Activated B cell treated with CpG ODN at 0.5 μM for 24 hours (primary cell): ENCODE results near the gene CLCN7. TPM values are rescaled to one million over a fixed set of nuclear protein-coding genes. Genes with fewer than 3 reads are reported as not detected.
A peak's percentile ranks its signal among the peaks of the same experiment; 100 is the strongest.

Experiments
- ATAC-seq: fragments of 200-7000 bp; cut with Tn5 transposase; one replicate; pipeline ENCODE4 v1.10.0; 2021; ENCODE audit warnings: low read depth, mild to moderate bottlenecking, moderate library complexity
- CTCF ChIA-PET: fragments of 350-600 bp; sonication (Branson Sonifier 250); formaldehyde crosslinking; loops from one replicate; lab custom pipeline; 2021; ENCODE audit warnings: antibody characterized with exemption; lab: Charles Lee
- POLR2A ChIA-PET: fragments of 350-600 bp; sonication (Branson Sonifier 250); formaldehyde crosslinking; loops from one replicate; lab custom pipeline; 2021; ENCODE audit warnings: antibody characterized with exemption; lab: Charles Lee
- DNase-seq: peaks from one replicate; pipeline ENCODE4 v3.0.0; 2022
- H3K27ac Mint-ChIP-seq: one replicate; pipeline ENCODE4 v1.8.0; 2020; ENCODE audit warnings: mixed read lengths
- H3K27me3 Mint-ChIP-seq: one replicate; pipeline ENCODE4 v1.8.0; 2021; ENCODE audit warnings: mixed read lengths
- H3K36me3 Mint-ChIP-seq: one replicate; pipeline ENCODE4 v1.8.0; 2021; ENCODE audit warnings: low read depth, mixed read lengths
- H3K4me1 Mint-ChIP-seq: one replicate; pipeline ENCODE4 v1.8.0; 2021; ENCODE audit warnings: mixed read lengths
- H3K4me3 Mint-ChIP-seq: one replicate; pipeline ENCODE4 v1.8.0; 2020; ENCODE audit warnings: mild to moderate bottlenecking, mixed read lengths
- H3K9me3 Mint-ChIP-seq: one replicate; pipeline ENCODE4 v1.8.0; 2020; ENCODE audit warnings: mixed read lengths
- intact Hi-C: fragments of 100-400 bp; cut with micrococcal nuclease; formaldehyde crosslinking; loops from one replicate; pipeline ENCODE4 v1.15.1; 2024
- total RNA-seq: library from RNA; stranded (reverse); gene quantifications from 2 replicates; pipeline ENCODE4 v1.2.3, GENCODE V29; 2022
- TF ChIP-seq, protein P1 (sequence below): fragments of 200-600 bp; IDR thresholded peaks from one replicate; pipeline ENCODE4 v1.8.0; 2022; ENCODE audit warnings: antibody characterized with exemption, mild to moderate bottlenecking

Gene CLCN7
- total RNA-seq, 1 donor from 2014 or later, result 144 TPM

DNA sequence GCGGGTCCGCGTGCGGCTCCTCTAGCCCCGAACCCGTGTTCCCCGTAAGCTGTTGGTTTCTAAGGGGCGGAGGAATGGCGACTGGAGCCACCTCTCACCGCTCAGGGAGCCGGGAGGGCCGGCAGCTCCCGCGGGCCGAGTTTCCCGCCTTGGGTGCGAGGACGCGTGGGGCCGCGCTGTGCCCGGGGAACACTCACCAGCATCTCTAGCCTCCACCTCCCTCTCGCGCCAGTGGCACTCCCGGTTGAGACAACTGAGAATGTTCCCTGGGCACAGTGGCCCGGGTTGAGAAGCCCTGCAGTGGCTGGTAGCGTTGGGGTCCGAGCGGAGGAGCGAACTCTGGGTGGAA is 18.9 kb upstream of the CLCN7 start:
- Mint-ChIP-seq H3K4me1 (peaks cover 18% of the 10 kb centered on the region), H3K36me3 (peaks cover 32% of the 10 kb centered on the region), H3K27ac (peak overlapping the region; percentile 80), H3K9me3 (no peaks in the 10 kb centered on the region), H3K4me3 (peak overlapping the region; percentile 97), H3K27me3 (no peaks in the 10 kb centered on the region)
- intact Hi-C loops, result loop anchor here (1.0 kb wide), 4 partner anchors 13 to 73 kb away; partner anchors contain the start of genes CLCN7 and UQCC4
- ChIA-PET CTCF (no interaction called here), POLR2A (interaction anchor here (1.6 to 3.6 kb wide), 7 partner anchors 14 to 115 kb away, joined by 6 to 52 read pairs (median 16); partner anchors contain the start of gene UQCC4)
- TF ChIP-seq, protein P1, sequence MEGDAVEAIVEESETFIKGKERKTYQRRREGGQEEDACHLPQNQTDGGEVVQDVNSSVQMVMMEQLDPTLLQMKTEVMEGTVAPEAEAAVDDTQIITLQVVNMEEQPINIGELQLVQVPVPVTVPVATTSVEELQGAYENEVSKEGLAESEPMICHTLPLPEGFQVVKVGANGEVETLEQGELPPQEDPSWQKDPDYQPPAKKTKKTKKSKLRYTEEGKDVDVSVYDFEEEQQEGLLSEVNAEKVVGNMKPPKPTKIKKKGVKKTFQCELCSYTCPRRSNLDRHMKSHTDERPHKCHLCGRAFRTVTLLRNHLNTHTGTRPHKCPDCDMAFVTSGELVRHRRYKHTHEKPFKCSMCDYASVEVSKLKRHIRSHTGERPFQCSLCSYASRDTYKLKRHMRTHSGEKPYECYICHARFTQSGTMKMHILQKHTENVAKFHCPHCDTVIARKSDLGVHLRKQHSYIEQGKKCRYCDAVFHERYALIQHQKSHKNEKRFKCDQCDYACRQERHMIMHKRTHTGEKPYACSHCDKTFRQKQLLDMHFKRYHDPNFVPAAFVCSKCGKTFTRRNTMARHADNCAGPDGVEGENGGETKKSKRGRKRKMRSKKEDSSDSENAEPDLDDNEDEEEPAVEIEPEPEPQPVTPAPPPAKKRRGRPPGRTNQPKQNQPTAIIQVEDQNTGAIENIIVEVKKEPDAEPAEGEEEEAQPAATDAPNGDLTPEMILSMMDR, result no peak
- ATAC-seq, result peak; percentile 9
- no peak for DNase-seq

DNA sequence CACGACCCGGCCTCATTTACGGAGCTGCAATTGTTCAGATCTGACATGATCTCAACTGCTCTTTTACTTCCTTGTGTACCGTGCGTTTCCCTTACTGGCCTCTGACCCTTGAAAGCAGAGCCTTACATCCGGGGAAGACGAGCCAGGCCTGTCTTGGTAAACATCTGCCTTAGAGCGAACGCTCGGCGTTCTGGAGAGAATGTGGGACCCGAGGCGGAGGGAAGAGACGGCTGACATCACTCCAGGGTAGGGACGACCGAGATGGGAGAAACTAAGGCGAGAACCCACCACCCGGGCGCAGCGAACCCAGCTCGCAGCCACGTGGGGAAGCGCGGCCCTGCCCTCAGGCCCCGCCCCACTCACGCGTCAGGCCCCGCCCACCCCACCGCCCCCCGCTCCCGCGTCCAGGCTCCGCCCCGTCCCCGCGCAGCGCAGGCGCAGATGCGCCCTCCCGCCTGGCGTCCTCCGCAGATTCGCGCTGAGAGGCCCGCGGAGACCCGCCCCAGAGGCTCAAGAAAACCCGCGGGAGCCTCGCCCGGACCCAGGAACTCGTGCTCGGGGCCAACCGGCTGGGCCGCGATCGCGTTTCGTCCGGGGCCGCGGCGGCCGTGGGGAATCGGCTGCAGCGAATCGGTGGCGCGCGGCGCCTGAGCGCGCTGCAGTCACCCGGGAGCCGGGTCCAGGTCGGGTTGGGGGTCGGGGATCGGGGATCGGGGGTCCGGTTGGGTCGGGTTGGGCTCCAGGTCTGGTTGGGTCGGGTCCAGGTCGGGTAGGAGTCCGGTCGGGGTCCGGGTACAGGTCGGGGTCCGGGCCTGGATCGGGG is 18.3 kb upstream of the CLCN7 start, which contains the start of gene TELO2:
TELO2 (plus strand) TSS at position 438 of the 823 bp plus-strand sequence. CDS start 922 bp downstream, outside the sequence.
- Mint-ChIP-seq H3K4me1 (peaks cover 18% of the 10 kb centered on the region), H3K4me3 (peak within 1 kb of the TSS; percentile 97), H3K27ac (peak within 1 kb of the TSS; percentile 100), H3K9me3 (no peaks in the 10 kb centered on the region), H3K27me3 (no peaks in the 10 kb centered on the region), H3K36me3 (peaks cover 26% of the 10 kb centered on the region)
- ChIA-PET CTCF (interaction anchor here (1.2 kb wide), 1 partner anchor 128 kb away, joined by 4 read pairs; no protein-coding TSS in a partner anchor), POLR2A (interaction anchor here (0.6 to 3.6 kb wide), 21 partner anchors 10 to 662 kb away, joined by 3 to 52 read pairs (median 6); partner anchors contain the start of genes CCDC154, RPS2, UNKL and UQCC4)
- ATAC-seq (peak; percentile 92), DNase-seq (peak; percentile 86)
- intact Hi-C loops, result loop anchor here (1.0 kb wide), 4 partner anchors 13 to 73 kb away; partner anchors contain the start of genes CLCN7 and UQCC4
- TF ChIP-seq, protein P1, result no peak

DNA sequence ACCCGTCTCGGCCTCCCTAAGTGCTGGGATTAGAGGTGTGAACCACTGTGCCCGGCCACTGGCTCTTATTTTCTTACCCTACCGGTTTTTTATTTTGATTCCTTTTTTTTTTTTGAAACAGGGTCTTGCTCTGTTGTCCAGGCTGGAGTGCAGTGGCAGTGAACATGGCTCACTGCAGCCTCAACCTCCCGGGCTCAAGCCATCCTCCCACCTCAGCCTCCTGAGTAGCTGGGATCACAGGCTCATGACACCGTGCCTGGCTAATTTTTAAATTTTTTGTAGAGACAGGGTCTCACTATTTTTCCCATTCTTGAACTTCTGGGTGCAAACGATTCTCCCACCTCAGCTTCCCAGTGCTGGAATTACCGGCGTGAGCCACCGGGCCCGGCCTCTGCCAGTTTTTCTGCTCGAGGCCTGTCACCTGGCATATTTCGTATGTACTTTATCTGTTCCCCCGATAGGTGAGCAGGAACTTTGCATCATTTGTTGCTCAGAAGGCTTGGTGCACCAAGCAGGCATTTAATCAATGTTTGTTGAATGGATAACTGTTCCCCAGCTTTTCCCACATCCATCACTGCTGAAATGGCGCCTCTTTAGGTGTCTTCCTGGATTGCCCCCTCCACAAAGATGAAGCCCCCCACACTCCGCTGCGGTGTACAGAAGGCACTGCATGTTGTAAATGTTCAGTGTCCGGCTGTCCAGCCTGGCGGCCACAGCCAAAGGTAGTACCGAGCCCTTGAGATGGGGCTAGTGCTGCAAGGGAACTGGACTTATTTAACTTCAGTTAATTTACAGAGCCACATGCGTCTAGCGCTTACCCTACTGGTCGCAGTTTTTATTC is 17.5 kb upstream of the CLCN7 start:
- TF ChIP-seq, protein P1, result no peak
- DNase-seq (no peak), ATAC-seq (no peak)
- CTCF ChIA-PET, result interaction anchor here (1.2 kb wide), 1 partner anchor 127 kb away, joined by 4 read pairs; no protein-coding TSS in a partner anchor
- H3K4me3 Mint-ChIP-seq, result peak overlapping the region; percentile 97
- H3K4me1 Mint-ChIP-seq, result peaks cover 18% of the 10 kb centered on the region
- H3K27me3 Mint-ChIP-seq, result no peaks in the 10 kb centered on the region
- H3K36me3 Mint-ChIP-seq, result peaks cover 19% of the 10 kb centered on the region
- H3K27ac Mint-ChIP-seq, result peak overlapping the region; percentile 100
- POLR2A ChIA-PET, result interaction anchor here (0.6 to 3.6 kb wide), 23 partner anchors 8 to 662 kb away, joined by 3 to 52 read pairs (median 6); partner anchors contain the start of genes RPS2, UNKL and UQCC4
- intact Hi-C loops, result no loop called here
- no peaks in the 10 kb centered on the region for H3K9me3 Mint-ChIP-seq

GRCh38 chr16:1491327-1491726 is 16.5 kb upstream of the CLCN7 start:
- DNase-seq, result no peak
- H3K4me1 Mint-ChIP-seq, result peaks cover 18% of the 10 kb centered on the region
- no peaks in the 10 kb centered on the region for H3K9me3 Mint-ChIP-seq
- H3K36me3 Mint-ChIP-seq, result peaks cover 11% of the 10 kb centered on the region
- no peak for ATAC-seq
- POLR2A ChIA-PET, result interaction anchor here (0.6 to 3.6 kb wide), 6 partner anchors 9 to 195 kb away, joined by 4 to 16 read pairs (median 5); no protein-coding TSS in a partner anchor
- intact Hi-C loops, result no loop called here
- TF ChIP-seq, protein P1, result no peak
- CTCF ChIA-PET, result no interaction called here
- H3K27me3 Mint-ChIP-seq, result no peaks in the 10 kb centered on the region
- H3K4me3 Mint-ChIP-seq, result no peak overlapping the region
- peak overlapping the region; percentile 56 for H3K27ac Mint-ChIP-seq
